CD4-positive, alpha-beta T cell treated with Interferon alpha-2 for 1 hour (primary cell): ENCODE measurements around the gene DOC2B.
A peak's percentile ranks its signal among the peaks of the same experiment; 100 is the strongest.

Experiments used
- DNase-seq, 2 donors: peaks; one replicate each; pipeline ENCODE4 v3.0.0-alpha.2; 2020 to 2022

The DOC2B gene

GRCh38 chr17:160336-160735, 21.1 kb downstream of the DOC2B start:
- DNase-seq, result no peak

- DNase-seq, result no peak
These were observed 21.8 kb downstream of the DOC2B start for GRCh38 chr17:159609-160008.

- DNase-seq, result no peak
These were observed 23.1 kb downstream of the DOC2B start for GRCh38 chr17:158379-158778.

- DNase-seq, result no peak
These were observed 23.5 kb downstream of the DOC2B start for GRCh38 chr17:157901-158300.

- DNase-seq, result no peak
These were observed 24.5 kb downstream of the DOC2B start for GRCh38 chr17:156946-157345.

GRCh38 chr17:156094-156621, 25.3 kb downstream of the DOC2B start:
- DNase-seq, result no peak

- DNase-seq, result no peak
These were observed 25.9 kb downstream of the DOC2B start for GRCh38 chr17:155576-155975.

- DNase-seq, result no peak
These were observed 27.6 kb downstream of the DOC2B start for GRCh38 chr17:153851-154250.

DNA sequence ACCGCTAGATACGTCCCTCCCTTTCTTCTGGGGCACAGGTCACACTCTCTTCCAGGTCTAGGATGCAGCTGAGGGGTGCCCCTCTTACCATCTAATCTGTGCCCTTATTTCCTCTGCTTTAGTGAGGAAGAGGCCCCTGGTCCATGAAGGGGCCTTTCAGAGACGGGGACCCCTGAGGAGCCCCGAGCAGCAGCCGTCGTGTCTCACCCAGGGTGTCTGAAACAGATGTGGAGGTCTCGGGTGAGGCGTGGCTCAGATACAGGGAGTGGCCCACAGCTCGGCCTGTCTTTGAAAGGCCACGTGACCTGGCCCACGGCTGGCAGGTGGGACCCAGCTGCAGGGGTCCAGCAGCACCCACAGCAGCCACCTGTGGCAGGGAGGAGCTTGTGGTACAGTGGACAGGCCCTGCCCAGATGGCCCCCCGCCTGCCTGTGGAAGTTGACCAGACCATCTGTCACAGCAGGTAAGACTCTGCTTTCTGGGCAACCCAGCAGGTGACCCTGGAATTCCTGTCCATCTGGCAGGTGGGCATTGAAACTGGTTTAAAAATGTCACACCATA, 28.5 kb downstream of the DOC2B start:
- DNase-seq, result no peak

- DNase-seq, result no peak
These were observed 29.3 kb downstream of the DOC2B start for GRCh38 chr17:151886-152859.

GRCh38 chr17:151004-151403, 30.4 kb downstream of the DOC2B start:
- DNase-seq, result no peak

DNA sequence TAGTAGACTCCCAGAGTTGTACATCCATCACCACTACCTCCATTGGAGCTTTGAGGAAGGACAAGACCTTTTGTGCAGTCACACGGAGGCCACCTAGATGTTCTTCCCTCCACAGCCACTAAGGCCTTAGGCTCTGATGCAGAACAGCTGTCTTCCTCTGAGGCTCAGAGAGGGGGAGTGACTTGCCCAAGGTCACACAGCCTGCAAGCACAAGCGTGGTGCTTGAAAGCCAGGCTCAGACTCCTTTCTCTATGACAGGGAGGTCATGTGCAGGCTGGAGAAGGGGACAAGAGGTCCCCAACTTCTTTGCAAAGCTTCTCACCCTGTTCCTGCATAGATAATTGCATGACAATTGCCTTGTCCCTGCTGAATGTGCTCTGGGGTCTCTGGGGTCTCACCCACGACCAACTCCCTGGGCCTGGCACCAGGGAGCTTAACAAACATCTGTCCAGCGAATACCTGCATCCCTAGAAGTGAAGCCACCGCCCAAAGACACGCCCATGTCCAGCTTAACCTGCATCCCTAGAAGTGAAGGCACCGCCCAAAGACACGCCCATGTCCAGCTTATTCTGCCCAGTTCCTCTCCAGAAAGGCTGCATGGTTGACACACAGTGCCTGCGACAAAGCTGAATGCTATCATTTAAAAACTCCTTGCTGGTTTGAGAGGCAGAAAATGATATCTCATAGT, 31.4 kb downstream of the DOC2B start:
- DNase-seq, result no peak

- no peak for DNase-seq
These were observed 32.2 kb downstream of the DOC2B start for GRCh38 chr17:149231-149630.

DNA sequence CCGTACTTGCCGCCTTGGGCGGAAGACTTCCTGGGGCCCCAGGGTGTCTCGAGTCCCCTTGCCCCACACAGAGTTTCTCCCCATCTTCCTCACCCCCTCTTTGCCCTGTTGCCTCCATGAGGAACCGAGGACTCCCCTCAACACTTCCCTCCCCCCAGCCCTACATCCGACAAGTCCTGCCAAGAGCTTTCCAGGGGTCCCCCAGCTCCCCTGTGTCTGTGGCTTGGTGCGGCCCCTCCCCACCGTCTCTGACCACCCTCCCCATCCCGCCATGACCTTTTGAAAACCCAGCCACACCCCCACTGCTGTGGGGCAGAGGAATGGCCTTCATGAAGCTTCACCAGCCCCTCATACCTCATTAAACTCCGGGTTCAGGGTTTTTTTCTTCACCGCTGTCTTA, 32.7 kb downstream of the DOC2B start:
- no peak for DNase-seq

- no peak for DNase-seq
These were observed 33.4 kb downstream of the DOC2B start for GRCh38 chr17:147796-148740.

GRCh38 chr17:146983-147761, 34.3 kb downstream of the DOC2B start:
- no peak for DNase-seq

DNA sequence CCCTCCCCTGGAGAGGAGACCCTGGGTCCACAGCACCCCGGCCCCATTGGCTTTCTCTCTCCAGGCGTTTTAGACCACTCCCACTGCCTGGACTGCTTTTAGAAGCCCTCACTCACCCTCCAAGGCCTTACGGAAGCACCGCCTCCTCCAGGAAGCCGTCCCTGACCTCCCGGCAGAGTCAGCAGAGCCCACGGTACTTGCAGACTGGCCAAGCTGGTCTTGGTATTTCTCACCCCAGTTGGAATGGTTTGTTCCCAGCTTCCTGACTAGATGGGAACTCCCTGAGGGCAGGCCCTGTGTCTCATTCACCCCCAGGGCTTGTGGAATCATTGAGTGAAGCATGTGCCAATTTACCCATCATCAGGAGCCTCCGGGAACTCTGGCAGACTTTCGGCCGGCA, 34.9 kb downstream of the DOC2B start:
- DNase-seq, result no peak

GRCh38 chr17:145671-146541, 35.5 kb downstream of the DOC2B start:
- DNase-seq, result no peak

GRCh38 chr17:144936-145670, 36.3 kb downstream of the DOC2B start:
- DNase-seq, result no peak

DNA sequence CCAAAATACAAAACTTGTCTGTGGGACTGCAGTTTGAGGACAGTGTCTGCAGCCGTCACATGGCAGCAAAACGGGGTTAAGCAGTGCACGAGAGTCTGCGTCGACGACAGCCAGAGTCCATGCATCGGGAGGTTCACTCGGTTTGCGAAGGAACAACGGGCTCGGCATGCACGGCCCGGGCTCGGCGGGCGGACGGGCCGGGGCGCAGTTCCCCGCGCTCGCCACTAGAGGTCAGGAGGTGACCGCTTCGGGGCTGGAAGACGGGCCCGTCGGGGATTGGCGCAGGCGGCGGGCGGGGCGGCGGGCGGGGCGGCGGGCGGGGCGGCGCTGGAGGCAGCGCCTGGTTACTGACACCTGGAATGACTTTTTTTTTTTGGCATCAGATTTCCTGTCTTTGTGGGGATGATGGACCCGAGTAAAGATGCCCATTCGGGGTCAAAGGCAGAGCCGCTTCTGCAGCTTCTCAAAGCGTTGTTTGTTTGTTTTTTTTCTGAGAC, 37.6 kb downstream of the DOC2B start:
- peak; percentile 77 to 87 for DNase-seq
